Naive thymus-derived CD8-positive, alpha-beta T cell (primary cell): ENCODE results near the gene PKMYT1. TPM values are rescaled to one million over a fixed set of nuclear protein-coding genes. Genes with fewer than 3 reads are reported as not detected.
"Not testable (repeated sequence)": the region's sequence is repeated elsewhere in the genome, so short reads cannot be mapped to it uniquely, and the experiment has no call there.

ENCODE experiments used
- ATAC-seq, 2 donors: fragments of 150-1000 bp; cut with Tn5 transposase in 1 of 2; sonication (Bioruptor Pico), chemical (Tn5 transposase) in 1 of 2; 1 replicate in 1 of 2; 2 replicates in 1 of 2; pipeline ENCODE4 v1.10.0; 2021; ENCODE audit warnings: mild to moderate bottlenecking in 2 of 2, moderate library complexity in 2 of 2
- POLR2A ChIA-PET: fragments of 350-600 bp; sonication (Branson Sonifier 250); formaldehyde crosslinking; loops from one replicate; lab custom pipeline; 2021; ENCODE audit warnings: antibody characterized with exemption; lab: Charles Lee
- DNase-seq, 10 donors: peaks; one replicate each; pipeline versions ENCODE4 v3.0.0 to v3.0.0-alpha.2; 2020 to 2022
- H3K27ac Mint-ChIP-seq, 10 donors: one replicate each; pipeline ENCODE4 v1.8.0; 2020 to 2022; ENCODE audit warnings: mild to moderate bottlenecking in 10 of 10, mixed read lengths in 10 of 10, moderate library complexity in 4 of 10, inconsistent platforms in 1 of 10
- H3K27me3 Mint-ChIP-seq, 5 donors: one replicate each; pipeline ENCODE4 v1.8.0; 2021 to 2022; ENCODE audit warnings: mixed read lengths in 5 of 5
- H3K36me3 Mint-ChIP-seq, 3 donors: one replicate each; pipeline ENCODE4 v1.8.0; 2020 to 2022; ENCODE audit warnings: mixed read lengths in 3 of 3, mild to moderate bottlenecking in 2 of 3, inconsistent platforms in 1 of 3
- H3K4me1 Mint-ChIP-seq, 4 donors: one replicate each; pipeline ENCODE4 v1.8.0; 2021 to 2022; ENCODE audit warnings: mixed read lengths in 4 of 4
- H3K4me3 Mint-ChIP-seq, 10 donors: one replicate each; pipeline ENCODE4 v1.8.0; 2020 to 2022; ENCODE audit warnings: mild to moderate bottlenecking in 10 of 10, mixed read lengths in 10 of 10, moderate library complexity in 6 of 10, inconsistent platforms in 1 of 10
- H3K9me3 Mint-ChIP-seq, 9 donors: one replicate each; pipeline ENCODE4 v1.8.0; 2020 to 2022; ENCODE audit warnings: mixed read lengths in 9 of 9, mild to moderate bottlenecking in 3 of 9, inconsistent platforms in 1 of 9, moderate library complexity in 1 of 9
- polyA plus RNA-seq, 3 donors: library from polyadenylated mRNA; unstranded; fragments of 300-500 nt; fragmentation: Illumina TruSeq; gene quantifications; one replicate each; pipeline ENCODE4 v1.2.3, GENCODE V29; 2021
- total RNA-seq, 8 experiments: library from RNA in 2 of 8; stranded (reverse) in 2 of 8; gene quantifications; one replicate each; pipeline ENCODE4 v1.2.3 and lab custom pipeline; 2021 to 2026

The PKMYT1 gene
- total and polyA plus RNA-seq, 5 experiments from 2014 or later: 0.37 TPM; not detected in 4

GRCh38 chr16:2953706-2954627 lies 26.3 kb downstream of the PKMYT1 start:
- Mint-ChIP-seq H3K9me3 (no peaks in the 10 kb centered on the region), H3K4me3 (no peak overlapping the region), H3K4me1 (peaks cover 0 to 11% (median 3%) of the 10 kb centered on the region in 4 donors), H3K27me3 (peaks cover 3 to 17% (median 7%) of the 10 kb centered on the region in 5 donors), H3K36me3 (peaks cover 0 to 3% (median 0%) of the 10 kb centered on the region in 3 donors), H3K27ac (no peak overlapping the region)
- POLR2A ChIA-PET: interaction anchor here (0.7 kb wide), 1 partner anchor 21 kb away, joined by 5 read pairs; no protein-coding TSS in a partner anchor
- ATAC-seq: no peak
- peak in 1 of 10 donors; percentile 27 for DNase-seq

- H3K4me1 Mint-ChIP-seq: peaks cover 0 to 11% (median 3%) of the 10 kb centered on the region in 4 donors
- DNase-seq (peak in 1 of 10 donors; percentile 44), ATAC-seq (no peak)
- H3K36me3 Mint-ChIP-seq: peaks cover 0 to 3% (median 2%) of the 10 kb centered on the region in 3 donors
- H3K9me3 Mint-ChIP-seq: no peaks in the 10 kb centered on the region
- H3K27me3 Mint-ChIP-seq: peaks cover 3 to 17% (median 7%) of the 10 kb centered on the region in 5 donors
- no peak overlapping the region for H3K4me3 Mint-ChIP-seq
- POLR2A ChIA-PET: interaction anchor here (1.3 kb wide), 1 partner anchor 10 kb away, joined by 3 read pairs; no protein-coding TSS in a partner anchor
- H3K27ac Mint-ChIP-seq: no peak overlapping the region
These were observed 27.6 kb downstream of the PKMYT1 start for GRCh38 chr16:2952679-2953078.

GRCh38 chr16:2950773-2951172 lies 29.5 kb downstream of the PKMYT1 start:
- DNase-seq (no peak), ATAC-seq (no peak)
- Mint-ChIP-seq H3K4me1 (peaks cover 0 to 11% (median 3%) of the 10 kb centered on the region in 4 donors), H3K9me3 (no peaks in the 10 kb centered on the region), H3K4me3 (no peak overlapping the region), H3K27ac (no peak overlapping the region), H3K36me3 (peaks cover 0 to 7% (median 6%) of the 10 kb centered on the region in 3 donors), H3K27me3 (peaks cover 0 to 4% (median 0%) of the 10 kb centered on the region in 5 donors)
- POLR2A ChIA-PET: no interaction called here

GRCh38 chr16:2950353-2950724 lies 29.9 kb downstream of the PKMYT1 start:
- DNase-seq: peak in 1 of 10 donors; percentile 37
- Mint-ChIP-seq H3K4me3 (no peak overlapping the region), H3K27ac (no peak overlapping the region), H3K9me3 (no peaks in the 10 kb centered on the region), H3K27me3 (peaks cover 0 to 4% (median 0%) of the 10 kb centered on the region in 5 donors), H3K36me3 (peaks cover 0 to 7% (median 6%) of the 10 kb centered on the region in 3 donors), H3K4me1 (peaks cover 0 to 11% (median 3%) of the 10 kb centered on the region in 4 donors)
- POLR2A ChIA-PET: no interaction called here
- ATAC-seq: no peak

GRCh38 chr16:2949705-2950352 lies 30.4 kb downstream of the PKMYT1 start:
- Mint-ChIP-seq H3K4me3 (peak overlapping the region in 1 of 10 donors; percentile 19), H3K27me3 (peaks cover 0 to 4% (median 0%) of the 10 kb centered on the region in 5 donors), H3K4me1 (peaks cover 0 to 11% (median 3%) of the 10 kb centered on the region in 4 donors), H3K36me3 (peaks cover 0 to 7% (median 6%) of the 10 kb centered on the region in 3 donors), H3K9me3 (no peaks in the 10 kb centered on the region), H3K27ac (no peak overlapping the region)
- POLR2A ChIA-PET: no interaction called here
- DNase-seq (peak in 1 of 10 donors; percentile 54), ATAC-seq (no peak)

- POLR2A ChIA-PET: no interaction called here
- no peak for ATAC-seq
- peaks cover 0 to 7% (median 2%) of the 10 kb centered on the region in 4 donors for H3K4me1 Mint-ChIP-seq
These were observed 31.2 kb downstream of the PKMYT1 start for GRCh38 chr16:2948807-2949704.

GRCh38 chr16:2946649-2947048 lies 33.6 kb downstream of the PKMYT1 start:
- ATAC-seq (no peak), DNase-seq (no peak)
- Mint-ChIP-seq H3K4me1 (peaks cover 0 to 2% (median under 1%) of the 10 kb centered on the region in 4 donors), H3K36me3 (peaks cover 0 to 30% (median 15%) of the 10 kb centered on the region in 3 donors), H3K27me3 (no peaks in the 10 kb centered on the region), H3K27ac (no peak overlapping the region), H3K9me3 (no peaks in the 10 kb centered on the region), H3K4me3 (no peak overlapping the region)
- POLR2A ChIA-PET: no interaction called here

More at GRCh38 chr16:2948807-2949704, 31.2 kb downstream of the PKMYT1 start:
- Mint-ChIP-seq H3K4me3 (no peak overlapping the region), H3K27ac (peak overlapping the region in 1 of 10 donors; percentile 4), H3K9me3 (no peaks in the 10 kb centered on the region), H3K36me3 (peaks cover 0 to 8% (median 6%) of the 10 kb centered on the region in 3 donors), H3K27me3 (peaks cover 0 to under 1% (median 0%) of the 10 kb centered on the region in 5 donors)
- peak in 1 of 10 donors; percentile 54 for DNase-seq

- H3K4me1 Mint-ChIP-seq, POLR2A ChIA-PET, ATAC-seq, H3K27ac Mint-ChIP-seq, H3K27me3 Mint-ChIP-seq, H3K9me3 Mint-ChIP-seq, H3K4me3 Mint-ChIP-seq: not testable (repeated sequence)
- peaks cover 0 to 58% (median 20%) of the 10 kb centered on the region in 3 donors for H3K36me3 Mint-ChIP-seq
- peak in 1 of 10 donors; percentile 21 for DNase-seq
These were observed 36.5 kb downstream of the PKMYT1 start for GRCh38 chr16:2943716-2944115.

- Mint-ChIP-seq H3K4me3 (no peak overlapping the region), H3K4me1 (no peaks in the 10 kb centered on the region), H3K9me3 (no peaks in the 10 kb centered on the region), H3K27me3 (no peaks in the 10 kb centered on the region), H3K27ac (peak overlapping the region in 1 of 10 donors; percentile 53), H3K36me3 (peaks cover 0 to 67% (median 20%) of the 10 kb centered on the region in 3 donors)
- ATAC-seq (no peak), DNase-seq (no peak)
- POLR2A ChIA-PET: no interaction called here
These were observed 38.2 kb downstream of the PKMYT1 start for GRCh38 chr16:2942045-2942444.

- Mint-ChIP-seq H3K4me1 (peaks cover 0 to 5% (median under 1%) of the 10 kb centered on the region in 4 donors), H3K4me3 (no peak overlapping the region), H3K27me3 (no peaks in the 10 kb centered on the region), H3K9me3 (no peaks in the 10 kb centered on the region), H3K27ac (no peak overlapping the region), H3K36me3 (peaks cover 0 to 74% (median 17%) of the 10 kb centered on the region in 3 donors)
- POLR2A ChIA-PET: no interaction called here
- no peak for ATAC-seq
- peak in 1 of 10 donors; percentile 3 for DNase-seq
These were observed 40.3 kb downstream of the PKMYT1 start for GRCh38 chr16:2939968-2940367.

- Mint-ChIP-seq H3K27me3 (no peaks in the 10 kb centered on the region), H3K36me3 (peaks cover 0 to 76% (median 15%) of the 10 kb centered on the region in 3 donors), H3K4me1 (peaks cover 0 to 5% (median 4%) of the 10 kb centered on the region in 4 donors), H3K9me3 (no peaks in the 10 kb centered on the region), H3K4me3 (no peak overlapping the region), H3K27ac (no peak overlapping the region)
- ATAC-seq (no peak), DNase-seq (peak in 1 of 10 donors; percentile 54)
- POLR2A ChIA-PET: no interaction called here
These were observed 42.0 kb downstream of the PKMYT1 start for GRCh38 chr16:2938206-2938605.

- Mint-ChIP-seq H3K4me1 (peaks cover 0 to 8% (median 5%) of the 10 kb centered on the region in 4 donors), H3K27me3 (no peaks in the 10 kb centered on the region), H3K9me3 (no peaks in the 10 kb centered on the region), H3K36me3 (peaks cover 0 to 77% (median 11%) of the 10 kb centered on the region in 3 donors), H3K27ac (no peak overlapping the region), H3K4me3 (no peak overlapping the region)
- ATAC-seq (no peak), DNase-seq (no peak)
- POLR2A ChIA-PET: no interaction called here
These were observed 43.1 kb downstream of the PKMYT1 start for GRCh38 chr16:2937170-2937569.
